MCF 10A (cell line): Measurements from ENCODE around the gene ITPKC. TPM values are rescaled to one million over a fixed set of nuclear protein-coding genes. Genes with fewer than 3 reads are reported as not detected.

Experiments used
- BruUV-seq: library from RNA; stranded (reverse); fragments of 400-500 nt; replicated peaks from 2 replicates; lab custom pipeline; 2021; lab: Mats Ljungman, UMichigan
- CTCF ChIA-PET: fragments of 300-600 bp; sonication (Branson Sonifier 250); formaldehyde crosslinking; extraction: SDS; loops from one replicate; lab custom pipeline; 2021; ENCODE audit warnings: antibody characterized with exemption, inconsistent platforms; lab: Yijun Ruan, JAX
- POLR2A ChIA-PET: fragments of 300-600, 350-650 bp; sonication (Branson Sonifier 250); formaldehyde crosslinking; extraction: SDS; loops from one replicate; lab custom pipeline; 2020; ENCODE audit warnings: antibody characterized with exemption, inconsistent platforms; lab: Yijun Ruan, JAX
- DNase-seq: peaks from one replicate; pipeline ENCODE4 v3.0.0-alpha.2; 2018; ENCODE audit not compliant: unreplicated experiment
- H3K27ac Mint-ChIP-seq: one replicate; pipeline ENCODE4 v1.8.0; 2022; ENCODE audit warnings: mild to moderate bottlenecking, low read depth, mixed read lengths; ENCODE audit not compliant: unreplicated experiment
- H3K27me3 Mint-ChIP-seq: one replicate; pipeline ENCODE4 v1.8.0; 2022; ENCODE audit warnings: mixed read lengths; ENCODE audit not compliant: insufficient read depth, unreplicated experiment
- H3K36me3 Mint-ChIP-seq: one replicate; pipeline ENCODE4 v1.8.0; 2022; ENCODE audit warnings: mild to moderate bottlenecking, moderate library complexity, mixed read lengths; ENCODE audit not compliant: insufficient read depth, unreplicated experiment
- H3K4me1 Mint-ChIP-seq: one replicate; pipeline ENCODE4 v1.8.0; 2022; ENCODE audit warnings: mixed read lengths; ENCODE audit not compliant: insufficient read depth, unreplicated experiment
- H3K4me3 Mint-ChIP-seq: one replicate; pipeline ENCODE4 v1.8.0; 2022; ENCODE audit warnings: mild to moderate bottlenecking, moderate library complexity, mixed read lengths; ENCODE audit not compliant: unreplicated experiment
- H3K9me3 Mint-ChIP-seq: one replicate; pipeline ENCODE4 v1.8.0; 2022; ENCODE audit warnings: mixed read lengths; ENCODE audit not compliant: unreplicated experiment
- intact Hi-C: fragments of 100-400 bp; cut with micrococcal nuclease; formaldehyde crosslinking; loops from 2 replicates; pipeline ENCODE4 v1.14.1; 2022
- total RNA-seq: library from RNA; stranded (reverse); gene quantifications from 2 replicates; pipeline ENCODE4 v1.2.3, GENCODE V29; 2022
- TF ChIP-seq, protein P1 (sequence below): fragments of 200-600 bp; IDR thresholded peaks from one replicate; pipeline ENCODE4 v1.8.0; 2022; ENCODE audit warnings: antibody characterized with exemption, mild to moderate bottlenecking; ENCODE audit not compliant: unreplicated experiment

ITPKC gene
- total RNA-seq, 1 experiment from 2014 or later: 33.2 TPM

DNA sequence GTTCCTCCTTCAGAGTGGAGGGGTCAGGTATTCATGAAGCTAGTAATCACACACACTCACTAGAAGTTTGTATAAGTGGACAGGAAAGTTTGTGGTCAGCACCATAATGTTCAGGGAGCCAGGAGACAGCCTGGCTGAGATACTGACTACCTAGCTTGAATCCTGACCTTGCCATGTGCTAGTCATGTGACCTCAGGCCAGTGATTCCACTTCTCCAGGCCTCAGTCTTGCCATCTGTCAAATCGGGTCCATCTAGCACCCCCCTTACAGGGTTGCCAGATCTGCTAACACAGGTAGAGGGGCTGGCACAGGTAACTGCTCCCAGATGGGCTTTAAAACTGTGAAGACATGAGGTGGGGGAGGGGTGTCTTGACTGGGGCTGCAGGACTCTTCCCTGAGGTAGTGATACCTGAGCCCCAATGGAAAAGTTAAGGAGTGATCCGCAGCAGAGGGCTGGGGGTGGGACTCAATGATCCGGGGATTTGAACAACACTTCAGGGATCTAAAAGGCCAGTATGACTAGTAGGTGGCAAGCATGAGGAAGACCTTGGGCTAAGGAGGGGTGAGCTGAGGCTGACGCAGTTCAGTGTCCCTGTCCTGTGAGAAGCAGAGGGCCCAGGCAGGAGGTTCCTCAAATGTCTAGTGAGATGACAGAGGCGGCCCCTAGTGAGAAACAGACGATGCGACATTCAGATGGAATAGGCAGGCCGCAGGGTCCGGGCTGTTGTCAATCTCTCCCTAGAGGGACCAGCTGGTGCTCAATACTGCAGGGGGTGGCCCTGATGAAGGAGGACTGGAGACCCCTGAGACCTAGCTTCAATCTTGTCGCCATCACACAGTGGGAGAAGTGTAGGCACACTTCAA, 24.8 kb downstream of the ITPKC start:
- Mint-ChIP-seq H3K36me3 (peaks cover 56% of the 10 kb centered on the region), H3K4me1 (no peaks in the 10 kb centered on the region), H3K4me3 (no peak overlapping the region), H3K9me3 (no peaks in the 10 kb centered on the region), H3K27me3 (no peaks in the 10 kb centered on the region), H3K27ac (no peak overlapping the region)
- TF ChIP-seq, protein P1, sequence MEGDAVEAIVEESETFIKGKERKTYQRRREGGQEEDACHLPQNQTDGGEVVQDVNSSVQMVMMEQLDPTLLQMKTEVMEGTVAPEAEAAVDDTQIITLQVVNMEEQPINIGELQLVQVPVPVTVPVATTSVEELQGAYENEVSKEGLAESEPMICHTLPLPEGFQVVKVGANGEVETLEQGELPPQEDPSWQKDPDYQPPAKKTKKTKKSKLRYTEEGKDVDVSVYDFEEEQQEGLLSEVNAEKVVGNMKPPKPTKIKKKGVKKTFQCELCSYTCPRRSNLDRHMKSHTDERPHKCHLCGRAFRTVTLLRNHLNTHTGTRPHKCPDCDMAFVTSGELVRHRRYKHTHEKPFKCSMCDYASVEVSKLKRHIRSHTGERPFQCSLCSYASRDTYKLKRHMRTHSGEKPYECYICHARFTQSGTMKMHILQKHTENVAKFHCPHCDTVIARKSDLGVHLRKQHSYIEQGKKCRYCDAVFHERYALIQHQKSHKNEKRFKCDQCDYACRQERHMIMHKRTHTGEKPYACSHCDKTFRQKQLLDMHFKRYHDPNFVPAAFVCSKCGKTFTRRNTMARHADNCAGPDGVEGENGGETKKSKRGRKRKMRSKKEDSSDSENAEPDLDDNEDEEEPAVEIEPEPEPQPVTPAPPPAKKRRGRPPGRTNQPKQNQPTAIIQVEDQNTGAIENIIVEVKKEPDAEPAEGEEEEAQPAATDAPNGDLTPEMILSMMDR: no peak
- intact Hi-C loops: no loop called here
- ChIA-PET POLR2A (interaction anchor here (0.7 to 3.7 kb wide), 8 partner anchors 8 to 138 kb away, joined by 3 to 35 read pairs (median 4); partner anchors contain the start of genes ACTMAP, COQ8B, ITPKC and SNRPA), CTCF (interaction anchor here (0.6 to 0.9 kb wide), 3 partner anchors 79 to 1645 kb away, joined by 3 to 4 read pairs (median 3); no protein-coding TSS in a partner anchor)
- DNase-seq: no peak
- BruUV-seq: no TSS peak

DNA sequence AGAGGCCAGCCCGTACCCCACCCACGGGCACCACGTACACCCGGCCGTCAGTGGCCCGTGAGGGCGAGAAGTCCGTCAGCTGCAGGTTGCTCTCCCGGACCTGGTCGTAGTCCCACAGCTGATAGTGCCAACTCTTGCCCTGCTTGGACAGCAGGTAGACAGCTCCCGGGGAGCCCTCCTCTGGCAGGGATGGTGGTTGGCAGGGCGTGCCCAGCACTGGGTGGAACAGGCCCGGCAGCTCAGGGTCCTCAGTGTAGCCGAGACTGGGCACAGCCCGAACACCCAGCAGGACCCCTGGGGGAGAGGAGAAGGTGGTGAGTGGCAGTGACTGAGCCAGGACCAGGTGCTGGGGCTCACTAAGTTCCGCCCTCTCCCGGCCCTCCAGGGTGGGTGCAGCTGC, 25.6 kb downstream of the ITPKC start:
- TF ChIP-seq, protein P1: no peak
- CTCF ChIA-PET: interaction anchor here (0.6 to 0.9 kb wide), 4 partner anchors 79 to 1645 kb away, joined by 3 to 4 read pairs (median 3); no protein-coding TSS in a partner anchor
- BruUV-seq: no TSS peak
- peaks cover 49% of the 10 kb centered on the region for H3K36me3 Mint-ChIP-seq
- no peaks in the 10 kb centered on the region for H3K9me3 Mint-ChIP-seq
- intact Hi-C loops: no loop called here
- no peak overlapping the region for H3K27ac Mint-ChIP-seq
- POLR2A ChIA-PET: interaction anchor here (0.6 to 3.7 kb wide), 8 partner anchors 7 to 1669 kb away, joined by 3 to 35 read pairs (median 4); partner anchors contain the start of genes ACTMAP, COQ8B, ITPKC and SNRPA
- H3K4me3 Mint-ChIP-seq: no peak overlapping the region
- H3K27me3 Mint-ChIP-seq: no peaks in the 10 kb centered on the region
- no peaks in the 10 kb centered on the region for H3K4me1 Mint-ChIP-seq
- no peak for DNase-seq

DNA sequence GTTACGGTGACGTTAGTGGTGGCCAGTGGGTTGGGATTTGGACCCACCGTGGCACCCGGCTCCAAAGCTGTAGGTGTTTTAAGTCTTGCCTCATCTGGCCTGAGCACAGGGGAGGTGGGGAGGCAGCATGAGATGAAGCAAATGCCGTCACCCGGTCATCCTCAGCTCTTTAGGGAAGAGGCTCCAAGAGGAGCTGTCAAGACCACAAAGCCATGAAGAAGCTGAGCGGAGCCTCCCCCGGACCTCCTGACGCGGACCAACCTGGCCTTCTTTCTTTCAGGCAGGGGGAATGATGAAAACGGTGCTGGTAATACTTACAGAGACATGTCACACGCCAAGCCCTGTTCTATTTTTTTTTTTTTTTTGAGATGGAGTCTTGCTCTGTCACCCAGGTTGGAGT, 26.0 kb downstream of the ITPKC start:
- POLR2A ChIA-PET: interaction anchor here (0.6 to 3.7 kb wide), 10 partner anchors 7 to 1669 kb away, joined by 3 to 35 read pairs (median 3); partner anchors contain the start of genes ACTMAP, COQ8B, ITPKC and SNRPA
- Mint-ChIP-seq H3K4me3 (no peak overlapping the region), H3K27ac (no peak overlapping the region), H3K9me3 (no peaks in the 10 kb centered on the region), H3K4me1 (no peaks in the 10 kb centered on the region), H3K36me3 (peaks cover 45% of the 10 kb centered on the region), H3K27me3 (no peaks in the 10 kb centered on the region)
- TF ChIP-seq, protein P1: no peak
- CTCF ChIA-PET: interaction anchor here (0.6 to 0.9 kb wide), 3 partner anchors 80 to 108 kb away, joined by 3 to 4 read pairs (median 3); no protein-coding TSS in a partner anchor
- DNase-seq: no peak
- intact Hi-C loops: no loop called here
- no TSS peak for BruUV-seq

DNA sequence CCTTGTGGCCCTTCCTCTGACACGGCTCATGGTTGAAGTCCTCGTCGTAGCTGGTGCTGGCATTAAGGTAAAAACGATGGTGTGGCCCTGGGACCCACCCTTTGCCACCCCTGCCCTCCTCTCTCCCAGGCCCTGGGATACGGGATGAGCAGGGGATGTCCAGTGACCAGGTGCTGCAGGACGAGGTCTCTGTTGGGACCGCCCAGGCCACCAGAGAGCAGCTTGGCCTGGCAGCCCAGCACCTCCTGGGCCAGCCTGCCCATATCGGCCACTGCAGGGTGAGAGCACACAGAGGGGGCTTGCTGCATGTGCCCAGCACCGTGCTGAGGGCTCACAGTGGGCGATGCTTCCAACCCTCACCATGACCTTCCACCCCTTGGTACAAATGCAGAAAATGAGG, 27.0 kb downstream of the ITPKC start:
- no TSS peak for BruUV-seq
- H3K27ac Mint-ChIP-seq: no peak overlapping the region
- H3K27me3 Mint-ChIP-seq: no peaks in the 10 kb centered on the region
- H3K4me3 Mint-ChIP-seq: no peak overlapping the region
- DNase-seq: no peak
- CTCF ChIA-PET: interaction anchor here (0.6 kb wide), 2 partner anchors 35 to 109 kb away, joined by 3 read pairs; no protein-coding TSS in a partner anchor
- peaks cover 35% of the 10 kb centered on the region for H3K36me3 Mint-ChIP-seq
- H3K9me3 Mint-ChIP-seq: no peaks in the 10 kb centered on the region
- POLR2A ChIA-PET: interaction anchor here (1.0 to 1.5 kb wide), 4 partner anchors 18 to 34 kb away, joined by 3 to 6 read pairs (median 3); partner anchors contain the start of genes COQ8B, ITPKC and RAB4B
- intact Hi-C loops: no loop called here
- TF ChIP-seq, protein P1: no peak
- peaks cover 8% of the 10 kb centered on the region for H3K4me1 Mint-ChIP-seq
